Rectal smooth muscle tissue (tissue), 1 donor: ENCODE results near the gene GRIN3B.
"Not testable (repeated sequence)": the region's sequence is repeated elsewhere in the genome, so short reads cannot be mapped to it uniquely, and the experiment has no call there.

Experiments
- H3K27ac ChIP-seq: one replicate; pipeline ENCODE4 v1.7.0; 2013; ENCODE audit warnings: low read depth, low read length, inconsistent platforms
- H3K27me3 ChIP-seq: one replicate; pipeline ENCODE4 v1.7.0; 2013; ENCODE audit warnings: low read length; ENCODE audit not compliant: control insufficient read depth, insufficient read depth
- H3K36me3 ChIP-seq: one replicate; pipeline ENCODE4 v1.7.0; 2013; ENCODE audit warnings: low read length; ENCODE audit not compliant: control insufficient read depth, insufficient read depth
- H3K4me1 ChIP-seq: one replicate; pipeline ENCODE4 v1.7.0; 2013; ENCODE audit warnings: low read length; ENCODE audit not compliant: control insufficient read depth, insufficient read depth
- H3K4me3 ChIP-seq: one replicate; pipeline ENCODE4 v1.7.0; 2013; ENCODE audit warnings: low read length
- H3K9ac ChIP-seq: one replicate; pipeline ENCODE4 v1.7.0; 2013; ENCODE audit warnings: low read length

GRIN3B gene

DNA sequence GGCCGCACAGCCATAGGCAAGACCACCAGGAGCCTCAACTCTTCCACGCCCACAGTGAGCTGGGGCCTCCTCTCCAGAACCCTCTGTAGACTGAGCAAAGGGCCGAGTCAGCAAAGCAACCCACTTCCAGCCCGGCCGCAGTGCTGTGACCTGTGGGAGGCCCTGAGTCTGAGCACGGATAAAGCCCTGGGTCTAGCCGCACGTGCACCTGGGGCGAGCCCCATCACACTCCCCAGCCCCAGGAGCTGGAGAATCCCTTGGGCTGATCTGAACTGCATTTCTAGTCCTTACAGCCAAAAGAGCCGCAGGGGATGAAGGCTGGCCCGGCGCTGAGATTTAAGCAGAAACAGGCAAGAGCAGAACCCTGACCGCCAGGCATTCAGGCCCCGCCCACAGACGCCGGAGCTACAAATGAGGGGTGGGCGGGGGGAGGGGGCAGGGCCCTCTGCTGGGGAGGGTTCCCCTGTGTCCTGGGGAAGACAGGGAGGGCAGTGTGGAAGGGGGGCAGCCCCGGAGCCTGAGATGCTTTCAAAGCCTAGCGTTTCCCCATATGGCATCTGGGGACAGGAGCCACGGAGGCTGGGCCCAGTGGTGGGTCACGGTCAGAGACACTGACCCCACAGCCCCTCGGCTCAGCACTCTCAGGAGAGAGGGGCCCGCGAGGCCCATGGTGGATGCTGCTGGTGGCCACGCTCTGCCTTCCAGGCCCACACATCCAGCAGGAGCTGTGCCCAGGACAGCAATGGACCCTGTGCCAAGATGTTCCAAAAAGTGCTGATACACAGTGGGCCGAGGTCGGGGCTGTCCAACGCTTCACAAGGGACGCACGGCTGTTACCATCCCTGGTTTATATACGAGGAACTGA, 15.8 kb downstream of the GRIN3B start:
- Histone ChIP-seq H3K36me3 (peaks cover 3% of the 10 kb centered on the region), H3K27ac (no peak overlapping the region), H3K4me3 (peak overlapping the region; percentile 7), H3K4me1 (peaks cover 29% of the 10 kb centered on the region), H3K9ac (no peak overlapping the region), H3K27me3 (no peaks in the 10 kb centered on the region)

DNA sequence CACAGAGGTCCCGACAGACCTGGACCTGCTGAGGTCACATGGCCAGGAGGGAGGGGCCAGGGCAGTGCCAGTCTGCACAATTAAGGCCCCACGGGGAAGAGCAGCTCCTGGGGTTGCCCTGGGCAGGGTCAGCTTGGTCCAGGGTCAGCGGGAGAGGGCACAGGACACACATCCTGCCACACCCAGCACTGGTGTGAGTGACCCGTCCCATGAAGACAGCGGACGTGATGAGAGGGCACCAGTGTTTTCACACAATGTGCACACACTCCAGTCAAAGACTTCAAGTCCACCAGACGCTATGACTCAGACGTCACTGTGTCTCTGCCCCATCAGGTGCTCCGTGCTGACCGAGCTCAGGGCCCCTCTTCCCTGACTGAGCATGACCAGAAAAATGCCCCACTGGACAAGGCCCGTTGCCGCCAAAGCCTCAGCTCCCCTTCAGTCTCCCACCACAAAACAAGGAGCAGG, 16.5 kb downstream of the GRIN3B start:
- peaks cover 29% of the 10 kb centered on the region for H3K4me1 ChIP-seq
- peak overlapping the region; percentile 44 for H3K4me3 ChIP-seq
- peaks cover 3% of the 10 kb centered on the region for H3K36me3 ChIP-seq
- H3K27ac ChIP-seq: peak overlapping the region; percentile 6
- H3K9ac ChIP-seq: no peak overlapping the region
- H3K27me3 ChIP-seq: no peaks in the 10 kb centered on the region

- Histone ChIP-seq H3K4me1 (peaks cover 29% of the 10 kb centered on the region), H3K27ac (peak overlapping the region; percentile 6), H3K27me3 (no peaks in the 10 kb centered on the region), H3K9ac (no peak overlapping the region), H3K36me3 (peaks cover 3% of the 10 kb centered on the region), H3K4me3 (peak overlapping the region; percentile 44)
Measured at GRCh38 chr19:1017115-1017905, 17.1 kb downstream of the GRIN3B start.

GRCh38 chr19:1017906-1018305, 17.7 kb downstream of the GRIN3B start:
- Histone ChIP-seq H3K27me3 (no peaks in the 10 kb centered on the region), H3K4me3 (peak overlapping the region; percentile 44), H3K27ac (no peak overlapping the region), H3K36me3 (peaks cover 3% of the 10 kb centered on the region), H3K4me1 (peaks cover 29% of the 10 kb centered on the region), H3K9ac (no peak overlapping the region)

DNA sequence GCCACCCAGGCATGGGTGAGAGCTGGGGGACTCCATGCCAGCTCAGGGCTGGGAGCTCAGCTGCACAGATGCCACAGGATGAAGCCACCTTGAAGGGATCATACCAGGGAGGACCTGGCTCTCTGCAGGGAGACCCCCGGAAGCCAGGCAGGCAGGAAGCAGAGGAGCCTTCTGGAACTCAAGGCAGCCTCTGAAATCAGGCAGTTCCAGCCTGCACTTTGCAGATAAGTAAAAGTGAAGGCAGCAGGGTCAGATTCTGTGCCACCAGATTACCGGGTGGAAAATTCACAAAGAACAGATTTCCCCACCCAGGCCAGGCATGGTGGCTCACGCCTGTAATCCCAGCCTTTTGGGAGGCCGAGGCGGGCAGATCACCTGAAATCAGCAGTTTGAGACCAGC, 18.2 kb downstream of the GRIN3B start:
- Histone ChIP-seq H3K4me3 (no peak overlapping the region), H3K27me3 (no peaks in the 10 kb centered on the region), H3K36me3 (peaks cover 3% of the 10 kb centered on the region), H3K4me1 (peaks cover 29% of the 10 kb centered on the region), H3K27ac (no peak overlapping the region), H3K9ac (no peak overlapping the region)

DNA sequence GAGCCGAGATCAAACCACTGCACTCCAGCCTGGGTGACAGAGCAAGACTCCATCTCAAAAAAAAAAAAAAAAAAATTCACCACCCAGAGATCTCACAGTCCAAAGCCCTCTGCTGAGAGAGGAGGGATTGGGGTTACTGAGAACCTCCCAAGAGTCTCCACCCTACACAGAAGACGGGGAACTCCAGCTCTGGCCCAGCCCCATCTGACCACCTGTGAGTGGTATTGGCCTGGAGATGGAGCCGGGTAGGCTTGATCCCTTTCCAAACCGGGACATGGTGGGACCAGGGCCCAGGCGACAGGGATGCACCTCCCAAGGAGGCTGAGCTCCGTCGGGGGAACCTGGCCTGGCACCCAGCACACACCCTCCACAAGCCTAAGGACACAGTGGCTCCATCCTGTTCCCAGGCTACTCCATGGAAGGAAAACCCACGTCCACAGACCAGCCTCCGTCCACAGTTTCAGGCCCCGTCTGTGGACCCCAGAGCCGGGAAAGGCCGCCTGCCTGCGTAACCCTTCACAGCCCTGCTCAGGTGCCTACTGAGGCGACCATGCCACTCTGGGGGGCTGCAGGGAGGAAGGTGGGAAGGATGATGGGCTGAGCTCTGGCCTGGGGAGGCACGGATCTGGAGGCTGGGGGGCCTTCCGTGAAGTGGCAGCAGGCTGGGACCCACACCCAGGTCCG, 18.9 kb downstream of the GRIN3B start:
- H3K4me1 ChIP-seq: peaks cover 29% of the 10 kb centered on the region
- H3K27ac ChIP-seq: no peak overlapping the region
- no peaks in the 10 kb centered on the region for H3K36me3 ChIP-seq
- H3K4me3 ChIP-seq: peak overlapping the region; percentile 77
- no peak overlapping the region for H3K9ac ChIP-seq
- no peaks in the 10 kb centered on the region for H3K27me3 ChIP-seq

DNA sequence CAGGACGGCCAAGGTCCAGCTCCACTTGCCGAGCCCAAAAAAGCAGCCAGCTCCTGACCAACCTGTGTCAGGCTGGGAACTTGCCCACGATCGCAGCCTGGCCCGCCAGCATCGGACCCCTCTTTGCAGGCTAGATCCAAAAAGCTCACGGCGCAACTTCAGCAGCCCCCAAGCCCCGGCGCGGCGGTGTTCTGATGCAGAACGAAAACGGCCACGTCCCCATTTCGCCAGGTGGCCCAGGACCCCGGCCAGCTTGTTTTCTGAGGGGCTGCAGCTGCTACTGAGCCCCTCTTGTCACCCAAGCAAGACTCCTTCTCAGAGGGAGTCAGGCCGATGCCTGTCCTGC, 19.4 kb downstream of the GRIN3B start:
- H3K27ac ChIP-seq: no peak overlapping the region
- peak overlapping the region; percentile 14 for H3K9ac ChIP-seq
- H3K27me3 ChIP-seq: no peaks in the 10 kb centered on the region
- peak overlapping the region; percentile 77 for H3K4me3 ChIP-seq
- H3K4me1 ChIP-seq: peaks cover 29% of the 10 kb centered on the region
- no peaks in the 10 kb centered on the region for H3K36me3 ChIP-seq

DNA sequence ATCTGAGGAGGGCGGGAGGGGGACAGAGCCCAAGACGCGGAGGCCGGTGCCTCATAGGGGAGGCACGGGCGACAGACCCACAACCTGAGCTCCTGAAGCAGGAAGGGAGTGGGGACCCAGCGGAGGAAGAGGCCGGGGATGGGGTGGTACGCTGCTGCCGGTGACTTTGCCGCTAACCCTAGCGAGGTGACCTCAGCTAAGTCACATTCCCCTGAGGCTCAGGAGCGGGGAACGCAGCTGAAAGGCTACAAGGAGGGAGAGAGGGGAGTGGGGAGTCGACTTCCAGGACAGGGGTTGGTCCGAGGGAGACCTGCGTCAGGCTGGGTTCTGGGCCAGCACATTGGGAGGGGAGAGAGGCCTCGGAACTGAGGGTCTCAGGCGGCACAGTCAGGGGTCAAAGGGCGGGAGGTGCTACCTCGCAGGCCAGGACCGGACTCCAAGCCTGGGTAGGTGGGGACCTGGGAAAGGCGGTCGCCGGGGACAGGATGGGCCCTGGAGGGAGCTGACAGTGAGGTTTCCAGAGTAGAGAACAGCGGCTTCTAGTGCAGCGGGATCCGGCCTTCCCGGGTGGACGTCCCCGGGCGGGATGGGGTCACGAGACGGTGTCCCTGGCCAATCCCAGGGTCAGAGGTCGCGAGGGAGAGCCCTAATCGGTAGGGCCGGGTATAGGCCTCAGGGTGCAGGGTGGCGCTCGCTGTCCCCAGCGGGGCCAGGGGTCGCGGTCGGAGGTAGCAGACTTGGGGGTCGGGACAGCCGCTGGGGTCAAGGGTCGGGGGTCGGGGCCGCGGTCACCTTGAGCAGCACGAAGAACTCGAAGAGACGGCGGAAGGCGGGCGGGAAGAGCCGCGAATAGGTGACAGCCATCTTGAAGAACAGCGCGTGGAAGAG, 20.0 kb downstream of the GRIN3B start:
- Histone ChIP-seq H3K27me3 (no peaks in the 10 kb centered on the region), H3K4me3 (peak overlapping the region; percentile 77), H3K9ac (peak overlapping the region; percentile 14), H3K4me1 (peaks cover 29% of the 10 kb centered on the region), H3K27ac (peak overlapping the region; percentile 64), H3K36me3 (no peaks in the 10 kb centered on the region)

DNA sequence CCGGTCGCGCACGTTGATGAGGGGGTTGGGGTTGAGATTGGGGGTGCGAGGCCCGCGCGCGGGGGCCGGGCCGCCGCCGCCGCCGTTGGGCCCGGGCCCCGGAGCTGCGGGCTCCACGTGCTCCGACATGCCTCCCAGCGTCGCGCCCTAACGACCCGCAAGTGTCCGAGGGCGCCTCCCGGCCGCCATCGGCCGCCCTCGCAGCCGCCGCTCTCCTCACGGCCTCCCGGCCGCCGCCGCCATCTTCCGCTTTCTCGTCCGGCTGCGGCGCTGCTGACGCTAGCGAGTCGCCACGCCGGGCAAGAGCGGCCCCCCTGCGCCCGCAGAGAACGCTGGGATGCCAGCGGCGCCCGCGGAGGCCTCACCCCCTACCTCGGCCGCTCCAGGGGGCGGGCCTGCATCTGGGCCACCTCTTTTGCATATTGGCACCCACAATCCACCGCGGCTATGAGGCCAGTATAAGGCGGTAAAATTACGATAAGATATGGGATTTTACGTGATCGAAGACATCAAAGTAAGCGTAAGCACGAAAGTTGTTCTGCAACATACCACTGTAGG, 20.7 kb downstream of the GRIN3B start, which contains the start of gene TMEM259:
Gene TMEM259 (minus strand): TSS at position 256 of the 558 bp plus-strand sequence. CDS start 127 bp downstream, at position 129.
- H3K36me3 ChIP-seq: no peaks in the 10 kb centered on the region
- H3K9ac ChIP-seq: peak within 1 kb of the TSS; percentile 40
- H3K27ac ChIP-seq: peak within 1 kb of the TSS; percentile 90
- H3K4me1 ChIP-seq: peaks cover 29% of the 10 kb centered on the region
- H3K27me3 ChIP-seq: no peaks in the 10 kb centered on the region
- peak within 1 kb of the TSS; percentile 77 for H3K4me3 ChIP-seq

DNA sequence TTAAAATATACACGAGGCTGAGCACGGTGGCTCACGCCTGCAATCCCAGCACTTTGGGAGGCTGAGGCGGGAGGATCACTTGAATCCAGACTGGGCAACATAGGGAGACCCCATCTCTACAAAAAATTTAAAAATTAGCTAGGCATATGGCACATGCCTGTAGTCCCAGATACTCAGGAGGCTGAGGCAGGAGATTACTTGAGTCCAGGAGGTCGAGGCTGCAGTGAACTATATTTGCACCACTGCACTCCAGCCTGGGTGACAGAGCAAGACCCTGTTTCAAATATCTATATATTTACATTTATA, 23.6 kb downstream of the GRIN3B start:
- not testable (repeated sequence) for H3K27ac ChIP-seq, H3K4me1 ChIP-seq, H3K4me3 ChIP-seq

DNA sequence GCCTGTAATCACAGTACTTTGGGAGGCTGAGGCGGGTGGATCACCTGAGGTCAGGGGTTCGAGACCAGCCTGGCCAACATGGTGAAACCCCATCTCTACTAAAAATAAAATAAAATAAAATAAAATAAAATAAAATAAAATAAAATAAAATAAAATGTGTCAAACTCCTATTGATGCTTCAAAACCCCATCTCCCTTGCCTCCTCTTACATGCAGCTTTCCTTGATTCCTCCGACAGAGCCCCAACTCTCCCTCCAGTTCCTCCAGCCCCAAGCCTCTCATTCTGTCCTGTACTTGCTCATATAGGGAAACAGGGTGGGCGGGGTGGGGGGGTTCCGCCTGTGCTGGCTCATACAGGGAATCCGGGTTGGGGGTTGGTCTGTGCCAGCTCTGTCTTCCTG, 24.9 kb downstream of the GRIN3B start:
- not testable (repeated sequence) for H3K9ac ChIP-seq, H3K27ac ChIP-seq, H3K36me3 ChIP-seq, H3K4me1 ChIP-seq, H3K27me3 ChIP-seq, H3K4me3 ChIP-seq

More for the DNA sequence above, 23.6 kb downstream of the GRIN3B start:
- H3K36me3 ChIP-seq, H3K9ac ChIP-seq, H3K27me3 ChIP-seq: not testable (repeated sequence)
